Neuronal stem cell (in vitro differentiated cells): ENCODE results near the gene SOHLH1.

Experiments used
- DNase-seq: peaks from one replicate; pipeline ENCODE4 v3.0.0-alpha.2; 2013; ENCODE audit warnings: low spot score
- H2AFZ ChIP-seq: one replicate; pipeline ENCODE4 v1.6.1; 2013; ENCODE audit warnings: mild to moderate bottlenecking, low read length, inconsistent platforms
- H2AK5ac ChIP-seq: 2 replicates; pipeline ENCODE4 v1.6.1; 2013; ENCODE audit warnings: low read depth, mild to moderate bottlenecking, inconsistent platforms, low read length, moderate library complexity, mixed read lengths
- H2BK120ac ChIP-seq: 2 replicates; pipeline ENCODE4 v1.6.1; 2013; ENCODE audit warnings: low read depth, mild to moderate bottlenecking, inconsistent platforms, low read length, moderate library complexity, mixed read lengths
- H2BK12ac ChIP-seq: one replicate; pipeline ENCODE4 v1.6.1; 2013; ENCODE audit warnings: low read length, inconsistent platforms
- H2BK15ac ChIP-seq: 2 replicates; pipeline ENCODE4 v1.6.1; 2013; ENCODE audit warnings: mild to moderate bottlenecking, low read length, inconsistent platforms, mixed read lengths
- H2BK5ac ChIP-seq: one replicate; pipeline ENCODE4 v1.6.1; 2013; ENCODE audit warnings: inconsistent platforms, mild to moderate bottlenecking, low read length, moderate library complexity
- H3K14ac ChIP-seq: one replicate; pipeline ENCODE4 v1.6.1; 2013; ENCODE audit warnings: low read length, inconsistent platforms
- H3K18ac ChIP-seq: 2 replicates; pipeline ENCODE4 v1.6.1; 2013; ENCODE audit warnings: low read length, inconsistent platforms
- H3K23ac ChIP-seq: 2 replicates; pipeline ENCODE4 v1.6.1; 2013; ENCODE audit warnings: low read depth, mild to moderate bottlenecking, mixed read lengths, low read length, inconsistent platforms; ENCODE audit not compliant: poor library complexity
- H3K27ac ChIP-seq: replicated peaks from 3 replicates; pipeline ENCODE4 v1.5.1; 2013; ENCODE audit warnings: low read length, inconsistent platforms
- H3K27me3 ChIP-seq, 3 experiments: 2 replicates each; pipeline ENCODE4 v1.6.1; 2013; ENCODE audit warnings: low read length in 3 of 3, mild to moderate bottlenecking in 2 of 3, inconsistent platforms in 1 of 3, low read depth in 1 of 3, mixed read lengths in 1 of 3, moderate library complexity in 1 of 3; ENCODE audit not compliant: control insufficient read depth in 3 of 3, insufficient read depth in 3 of 3
- H3K36me3 ChIP-seq, 2 donors: replicated peaks in 1 of 2; 2 replicates each; pipeline ENCODE4 v1.6.1; 2013; ENCODE audit warnings: low read length in 2 of 2; ENCODE audit not compliant: control insufficient read depth in 2 of 2, insufficient read depth in 2 of 2
- H3K4ac ChIP-seq: 2 replicates; pipeline ENCODE4 v1.6.1; 2013; ENCODE audit warnings: inconsistent platforms, mild to moderate bottlenecking, low read length, moderate library complexity
- H3K4me1 ChIP-seq, 2 donors: 1 replicate in 1 of 2; 2 replicates in 1 of 2; pipeline ENCODE4 v1.6.1; 2013; ENCODE audit warnings: low read length in 2 of 2, low read depth in 1 of 2; ENCODE audit not compliant: control insufficient read depth in 2 of 2, insufficient read depth in 1 of 2
- H3K4me2 ChIP-seq: one replicate; pipeline ENCODE4 v1.6.1; 2013; ENCODE audit warnings: mild to moderate bottlenecking, low read length, inconsistent platforms; ENCODE audit not compliant: insufficient read depth, poor library complexity, severe bottlenecking
- H3K4me3 ChIP-seq, 2 donors: 2 replicates each; pipeline ENCODE4 v1.5.1; 2013; ENCODE audit warnings: low read length in 2 of 2, mild to moderate bottlenecking in 2 of 2, inconsistent platforms in 1 of 2, moderate library complexity in 1 of 2
- H3K79me1 ChIP-seq: one replicate; pipeline ENCODE4 v1.6.1; 2013; ENCODE audit warnings: low read depth, mild to moderate bottlenecking, inconsistent platforms, low read length, moderate library complexity
- H3K9ac ChIP-seq: one replicate; pipeline ENCODE4 v1.6.1; 2013; ENCODE audit warnings: mild to moderate bottlenecking, low read depth, low read length, inconsistent platforms; ENCODE audit not compliant: poor library complexity
- H3K9me3 ChIP-seq, 2 donors: replicated peaks in 1 of 2; 2 replicates each; pipeline versions ENCODE3 to v1.6.1; 2013; ENCODE audit warnings: low read length in 2 of 2, mild to moderate bottlenecking in 2 of 2, inconsistent platforms in 1 of 2, low read depth in 1 of 2, mixed read lengths in 1 of 2, moderate library complexity in 1 of 2; ENCODE audit not compliant: control insufficient read depth in 2 of 2, insufficient read depth in 1 of 2
- H4K8ac ChIP-seq: one replicate; pipeline ENCODE4 v1.6.1; 2013; ENCODE audit warnings: low read depth, mild to moderate bottlenecking, inconsistent platforms, low read length, moderate library complexity
- H4K91ac ChIP-seq: one replicate; pipeline ENCODE4 v1.6.1; 2013; ENCODE audit warnings: low read length, low read depth, mild to moderate bottlenecking, inconsistent platforms; ENCODE audit not compliant: poor library complexity
- WGBS, 2 donors: extraction: QIAGEN DNeasy Blood & Tissue Kit; methylation state at CpG; one replicate each; pipeline ENCODE4 v1.1.7; 2013; ENCODE audit warnings: missing lambda C conversion rate in 2 of 2, mixed read lengths in 1 of 2; ENCODE audit not compliant: insufficient read length in 2 of 2, insufficient replicate concordance in 1 of 2; ENCODE audit errors: extremely low coverage in 2 of 2; 5-methylcytosine and 5-hydroxymethylcytosine counted together

SOHLH1 gene

GRCh38 chr9:135743546-135744332, 44.5 kb upstream of the SOHLH1 start:
- Histone ChIP-seq H3K23ac (no peak overlapping the region), H3K4me2 (no peak overlapping the region), H2BK120ac (no peak overlapping the region), H2BK15ac (peak overlapping the region; percentile 17), H3K4ac (no peak overlapping the region), H3K79me1 (peaks cover 1% of the 10 kb centered on the region), H3K27me3 (peaks cover 0 to 32% (median 0%) of the 10 kb centered on the region in 3 experiments), H3K14ac (no peak overlapping the region), H3K36me3 (no peaks in the 10 kb centered on the region), H3K4me1 (peaks cover 0 to 2% of the 10 kb centered on the region in 2 donors), H3K18ac (peak overlapping the region; percentile 64), H3K9me3 (no peaks in the 10 kb centered on the region), H3K27ac (no peak overlapping the region), H3K4me3 (no peak overlapping the region), H3K9ac (no peak overlapping the region), H4K91ac (no peak overlapping the region), H4K8ac (no peak overlapping the region), H2AK5ac (peak overlapping the region; percentile 94), H2BK5ac (no peak overlapping the region), H2BK12ac (peak overlapping the region; percentile 58), H2AFZ (no peak overlapping the region)
- DNase-seq: no peak
- no CpG with 5 or more reads among the region's 25 CpGs for WGBS, 2 donors

- no peaks in the 10 kb centered on the region for H3K36me3 ChIP-seq
- H3K27ac ChIP-seq: no peak overlapping the region
- no peaks in the 10 kb centered on the region for H3K9me3 ChIP-seq
- peak overlapping the region; percentile 56 for H2AK5ac ChIP-seq
- no peak overlapping the region for H3K4ac ChIP-seq
- peak overlapping the region; percentile 38 for H3K18ac ChIP-seq
- no peak overlapping the region for H2BK120ac ChIP-seq
- H2AFZ ChIP-seq: no peak overlapping the region
- peak overlapping the region; percentile 3 for H3K14ac ChIP-seq
- peaks cover 0 to 29% (median 0%) of the 10 kb centered on the region in 3 experiments for H3K27me3 ChIP-seq
- H2BK12ac ChIP-seq: no peak overlapping the region
- H2BK15ac ChIP-seq: peak overlapping the region; percentile 49
- no peak overlapping the region for H4K91ac ChIP-seq
- H3K4me2 ChIP-seq: no peak overlapping the region
- H3K9ac ChIP-seq: no peak overlapping the region
- no peak overlapping the region for H2BK5ac ChIP-seq
- peaks cover 0 to 2% of the 10 kb centered on the region in 2 donors for H3K4me1 ChIP-seq
- no peak overlapping the region for H4K8ac ChIP-seq
- WGBS, 2 donors: no CpG with 5 or more reads among the region's 14 CpGs
- peaks cover 1% of the 10 kb centered on the region for H3K79me1 ChIP-seq
- H3K4me3 ChIP-seq: no peak overlapping the region
- peak overlapping the region; percentile 43 for H3K23ac ChIP-seq
- DNase-seq: no peak
Measured at GRCh38 chr9:135743021-135743420, 43.7 kb upstream of the SOHLH1 start.

- H3K36me3 ChIP-seq: no peaks in the 10 kb centered on the region
- peak overlapping the region; percentile 90 for H2BK12ac ChIP-seq
- H2BK15ac ChIP-seq: peak overlapping the region; percentile 85
- no peak overlapping the region for H3K4ac ChIP-seq
- no peaks in the 10 kb centered on the region for H3K79me1 ChIP-seq
- no peak overlapping the region for H4K91ac ChIP-seq
- DNase-seq: no peak
- H3K4me2 ChIP-seq: no peak overlapping the region
- no CpG with 5 or more reads among the region's 24 CpGs for WGBS, 2 donors
- H3K9ac ChIP-seq: peak overlapping the region; percentile 44
- H4K8ac ChIP-seq: no peak overlapping the region
- peak overlapping the region; percentile 63 for H3K14ac ChIP-seq
- peaks cover 0 to 3% of the 10 kb centered on the region in 2 donors for H3K4me1 ChIP-seq
- no peak overlapping the region for H3K4me3 ChIP-seq
- H2BK120ac ChIP-seq: no peak overlapping the region
- H2BK5ac ChIP-seq: no peak overlapping the region
- no peak overlapping the region for H3K27ac ChIP-seq
- H3K27me3 ChIP-seq: peaks cover 0 to 26% (median 10%) of the 10 kb centered on the region in 3 experiments
- no peak overlapping the region for H2AFZ ChIP-seq
- H3K9me3 ChIP-seq: no peaks in the 10 kb centered on the region
- peak overlapping the region; percentile 95 for H2AK5ac ChIP-seq
- H3K23ac ChIP-seq: peak overlapping the region; percentile 65
- H3K18ac ChIP-seq: peak overlapping the region; percentile 87
Measured at GRCh38 chr9:135741276-135742219, 42.3 kb upstream of the SOHLH1 start.
